Measurements from ENCODE around the gene VILL.
"Not testable (repeated sequence)": the region's sequence is repeated elsewhere in the genome, so short reads cannot be mapped to it uniquely, and the experiment has no call there.

VILL gene

GRCh38 chr3:38036286-38036685, 45.7 kb downstream of the VILL start:
- no peak for DNase-seq (ENCODE audit: low read depth)

- DNase-seq (ENCODE audit: low read depth), result no peak
Observed at GRCh38 chr3:38036906-38037305, 46.3 kb downstream of the VILL start.

GRCh38 chr3:38038447-38038911, 47.9 kb downstream of the VILL start:
- DNase-seq (ENCODE audit: low read depth), result no peak

GRCh38 chr3:38039101-38039898, 48.7 kb downstream of the VILL start, which contains the start of gene DLEC1:
Gene DLEC1, plus strand, starts transcription at chr3:38039208. Its CDS starts 18 bp downstream, at chr3:38039226.
- DNase-seq (ENCODE audit: low read depth), result peak; percentile 74

GRCh38 chr3:38039899-38040261, 49.3 kb downstream of the VILL start:
- DNase-seq (ENCODE audit: low read depth), result no peak

GRCh38 chr3:38040401-38040800, 49.8 kb downstream of the VILL start:
- DNase-seq (ENCODE audit: low read depth), result no peak

- no peak for DNase-seq (ENCODE audit: low read depth)
Observed at GRCh38 chr3:38043486-38043885, 52.9 kb downstream of the VILL start.

GRCh38 chr3:38046027-38046426, 55.4 kb downstream of the VILL start:
- no peak for DNase-seq (ENCODE audit: low read depth)

- DNase-seq (ENCODE audit: low read depth), result no peak
Observed at GRCh38 chr3:38046821-38047220, 56.2 kb downstream of the VILL start.

GRCh38 chr3:38047896-38048295, 57.3 kb downstream of the VILL start:
- no peak for DNase-seq (ENCODE audit: low read depth)

- no peak for DNase-seq (ENCODE audit: low read depth)
Observed at GRCh38 chr3:38049358-38050126, 59.0 kb downstream of the VILL start.

GRCh38 chr3:38051131-38051530, 60.5 kb downstream of the VILL start:
- DNase-seq (ENCODE audit: low read depth), result no peak

GRCh38 chr3:38053286-38053685, 62.7 kb downstream of the VILL start:
- not testable (repeated sequence) for DNase-seq (ENCODE audit: low read depth)

- DNase-seq (ENCODE audit: low read depth), result not testable (repeated sequence)
Observed at GRCh38 chr3:38053813-38054498, 63.4 kb downstream of the VILL start.

GRCh38 chr3:38054499-38055001, 64.0 kb downstream of the VILL start:
- DNase-seq (ENCODE audit: low read depth), result no peak

Measured in activated gamma-delta T cell treated with anti-CD3 and anti-CD28 coated beads, Interleukin-2, amount 50 U/mL, for 16 hours (primary cell).